Ectodermal cell (in vitro differentiated cells): ENCODE data around the gene VSTM4.

Experiments
- H3K27ac ChIP-seq: 2 replicates; pipeline ENCODE4 v1.7.0; 2013; ENCODE audit warnings: mild to moderate bottlenecking, low read depth, low read length; ENCODE audit not compliant: insufficient read depth, poor library complexity, severe bottlenecking
- H3K27me3 ChIP-seq: 2 replicates; pipeline ENCODE4 v1.7.0; 2013; ENCODE audit warnings: mild to moderate bottlenecking, low read length; ENCODE audit not compliant: insufficient read depth, control insufficient read depth, poor library complexity, severe bottlenecking
- H3K36me3 ChIP-seq: one replicate; pipeline ENCODE4 v1.7.0; 2013; ENCODE audit warnings: low read length; ENCODE audit not compliant: control insufficient read depth, insufficient read depth
- H3K4me1 ChIP-seq: one replicate; pipeline ENCODE4 v1.7.0; 2013; ENCODE audit warnings: low read length; ENCODE audit not compliant: control insufficient read depth, insufficient read depth
- H3K4me3 ChIP-seq: 2 replicates; pipeline ENCODE4 v1.7.0; 2013; ENCODE audit warnings: low read depth, low read length, control low read depth; ENCODE audit not compliant: insufficient read depth
- H3K9me3 ChIP-seq: 2 replicates; pipeline ENCODE4 v1.7.0; 2013; ENCODE audit warnings: mild to moderate bottlenecking, low read length, moderate library complexity; ENCODE audit not compliant: control insufficient read depth
- WGBS, 2 experiments: methylation state at CpG; one replicate each; pipeline ENCODE4 v1.1.7; 2013; ENCODE audit warnings: missing lambda C conversion rate in 2 of 2; 5-methylcytosine and 5-hydroxymethylcytosine counted together

VSTM4 gene

DNA sequence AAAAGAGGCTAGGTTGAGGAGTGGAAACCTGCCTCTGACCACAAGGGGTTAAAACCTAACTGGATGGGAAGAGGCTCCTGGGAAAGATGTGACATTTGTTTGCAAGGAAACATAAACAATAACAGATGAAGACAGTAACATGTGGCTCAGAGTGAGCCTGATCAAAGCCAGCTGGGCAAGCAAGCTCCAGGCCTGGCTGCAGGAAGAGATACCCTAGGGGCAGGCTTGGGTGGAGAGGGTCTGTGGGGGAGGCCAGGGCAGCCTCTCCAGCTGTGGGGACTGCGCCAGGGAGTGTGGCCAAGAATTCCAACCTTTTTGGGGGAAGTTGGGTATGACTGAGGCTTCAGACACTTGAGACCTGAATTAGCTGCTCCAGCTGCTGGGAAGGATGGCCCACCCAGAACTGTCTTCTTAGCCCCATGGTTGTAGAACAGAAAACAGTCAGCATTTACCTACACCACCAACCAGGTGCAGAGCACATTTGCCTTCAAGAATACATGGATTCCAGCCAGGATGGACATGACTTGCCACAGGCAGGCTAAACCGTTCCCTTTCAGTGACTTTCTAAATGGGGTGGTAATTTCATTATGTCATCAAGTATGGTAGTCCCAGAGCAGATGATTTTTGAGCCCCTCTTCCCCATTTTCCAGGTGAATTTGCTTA lies 28.9 kb upstream of the VSTM4 start:
- Histone ChIP-seq H3K36me3 (no peaks in the 10 kb centered on the region), H3K27me3 (no peaks in the 10 kb centered on the region), H3K27ac (no peak overlapping the region), H3K9me3 (no peaks in the 10 kb centered on the region), H3K4me3 (no peak overlapping the region), H3K4me1 (no peaks in the 10 kb centered on the region)
- WGBS, 2 experiments: 84 to 89% methylated on average over 2 of the region's 2 CpGs

GRCh38 chr10:49143249-49143648 lies 27.9 kb upstream of the VSTM4 start:
- H3K27ac ChIP-seq: no peak overlapping the region
- H3K36me3 ChIP-seq: no peaks in the 10 kb centered on the region
- no peaks in the 10 kb centered on the region for H3K9me3 ChIP-seq
- H3K4me3 ChIP-seq: no peak overlapping the region
- no peaks in the 10 kb centered on the region for H3K4me1 ChIP-seq
- H3K27me3 ChIP-seq: no peaks in the 10 kb centered on the region

GRCh38 chr10:49141541-49142332 lies 26.4 kb upstream of the VSTM4 start:
- 86 to 97% methylated on average over 5 of the region's 5 CpGs for WGBS, 2 experiments
- no peaks in the 10 kb centered on the region for H3K36me3 ChIP-seq
- no peak overlapping the region for H3K27ac ChIP-seq
- H3K9me3 ChIP-seq: peaks cover under 1% of the 10 kb centered on the region
- H3K27me3 ChIP-seq: no peaks in the 10 kb centered on the region
- no peak overlapping the region for H3K4me3 ChIP-seq
- H3K4me1 ChIP-seq: no peaks in the 10 kb centered on the region

GRCh38 chr10:49140304-49141177 lies 25.2 kb upstream of the VSTM4 start:
- H3K4me1 ChIP-seq: no peaks in the 10 kb centered on the region
- no peak overlapping the region for H3K4me3 ChIP-seq
- 92 to 97% methylated on average over 5 of the region's 5 CpGs for WGBS, 2 experiments
- H3K27ac ChIP-seq: no peak overlapping the region
- no peaks in the 10 kb centered on the region for H3K27me3 ChIP-seq
- no peaks in the 10 kb centered on the region for H3K36me3 ChIP-seq
- H3K9me3 ChIP-seq: peaks cover 2% of the 10 kb centered on the region

DNA sequence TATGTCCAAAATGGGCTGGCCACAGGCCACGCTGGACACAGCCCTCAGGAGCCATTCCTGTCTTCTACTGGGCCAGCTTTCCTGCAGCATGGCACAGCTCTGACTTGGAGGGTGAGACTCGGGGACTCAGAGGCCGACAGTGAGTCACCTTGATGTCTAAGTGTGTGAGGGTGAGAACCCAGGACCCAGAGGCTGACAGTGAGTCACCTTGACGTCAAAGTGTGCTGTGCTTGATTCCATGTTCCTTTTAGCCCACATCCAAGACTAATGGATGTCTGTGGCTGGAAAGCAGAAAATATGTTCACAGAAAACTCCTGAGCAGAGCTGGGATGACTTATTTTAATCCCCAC lies 24.5 kb upstream of the VSTM4 start:
- Histone ChIP-seq H3K9me3 (peaks cover 2% of the 10 kb centered on the region), H3K27me3 (no peaks in the 10 kb centered on the region), H3K4me1 (no peaks in the 10 kb centered on the region), H3K36me3 (no peaks in the 10 kb centered on the region), H3K27ac (no peak overlapping the region), H3K4me3 (no peak overlapping the region)
- WGBS, 2 experiments: 94 to 96% methylated on average over 4 of the region's 4 CpGs

- no peak overlapping the region for H3K27ac ChIP-seq
- peaks cover 2% of the 10 kb centered on the region for H3K9me3 ChIP-seq
Measured at GRCh38 chr10:49139028-49139845, 23.9 kb upstream of the VSTM4 start.

DNA sequence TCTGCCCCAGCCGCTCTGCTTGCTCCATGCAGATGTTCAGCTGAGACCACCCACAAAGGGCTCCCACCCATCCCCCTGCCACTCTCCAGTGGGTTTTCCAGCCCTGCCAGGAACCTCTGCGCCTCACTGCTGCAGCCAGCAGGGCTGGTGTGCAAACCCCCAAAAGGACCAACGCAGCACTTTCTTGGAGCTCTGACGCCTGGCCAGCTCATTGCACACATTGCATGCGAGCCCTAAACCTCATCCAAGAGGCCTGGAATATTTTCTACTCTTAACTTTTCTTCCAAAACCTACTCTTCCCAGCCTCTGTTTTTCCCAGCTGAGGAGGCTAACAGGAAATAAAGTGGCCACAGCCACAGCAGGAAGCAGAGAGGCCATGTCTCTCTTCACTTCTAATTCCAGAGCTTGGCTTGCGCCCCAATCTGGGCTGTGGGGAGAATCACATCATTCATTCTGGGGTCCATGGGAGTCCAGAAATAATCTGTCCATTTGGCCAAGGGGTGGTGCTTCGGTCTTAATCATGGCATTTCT lies 23.1 kb upstream of the VSTM4 start:
- peaks cover 2% of the 10 kb centered on the region for H3K9me3 ChIP-seq
- 92 to 93% methylated on average over 7 of the region's 7 CpGs for WGBS, 2 experiments
- no peaks in the 10 kb centered on the region for H3K36me3 ChIP-seq
- H3K4me1 ChIP-seq: no peaks in the 10 kb centered on the region
- no peaks in the 10 kb centered on the region for H3K27me3 ChIP-seq
- H3K27ac ChIP-seq: no peak overlapping the region
- H3K4me3 ChIP-seq: no peak overlapping the region

More at GRCh38 chr10:49139028-49139845, 23.9 kb upstream of the VSTM4 start:
- Histone ChIP-seq H3K27me3 (no peaks in the 10 kb centered on the region), H3K4me1 (no peaks in the 10 kb centered on the region), H3K4me3 (no peak overlapping the region), H3K36me3 (no peaks in the 10 kb centered on the region)
- WGBS, 2 experiments: 95% methylated on average over 8 of the region's 8 CpGs

GRCh38 chr10:49136525-49136924 lies 21.2 kb upstream of the VSTM4 start:
- H3K27ac ChIP-seq: no peak overlapping the region
- no peaks in the 10 kb centered on the region for H3K27me3 ChIP-seq
- no peaks in the 10 kb centered on the region for H3K4me1 ChIP-seq
- peaks cover 2% of the 10 kb centered on the region for H3K9me3 ChIP-seq
- H3K4me3 ChIP-seq: no peak overlapping the region
- no peaks in the 10 kb centered on the region for H3K36me3 ChIP-seq
- 81 to 100% methylated on average over 1 of the region's 1 CpG for whole genome bisulfite sequencing, 2 experiments

DNA sequence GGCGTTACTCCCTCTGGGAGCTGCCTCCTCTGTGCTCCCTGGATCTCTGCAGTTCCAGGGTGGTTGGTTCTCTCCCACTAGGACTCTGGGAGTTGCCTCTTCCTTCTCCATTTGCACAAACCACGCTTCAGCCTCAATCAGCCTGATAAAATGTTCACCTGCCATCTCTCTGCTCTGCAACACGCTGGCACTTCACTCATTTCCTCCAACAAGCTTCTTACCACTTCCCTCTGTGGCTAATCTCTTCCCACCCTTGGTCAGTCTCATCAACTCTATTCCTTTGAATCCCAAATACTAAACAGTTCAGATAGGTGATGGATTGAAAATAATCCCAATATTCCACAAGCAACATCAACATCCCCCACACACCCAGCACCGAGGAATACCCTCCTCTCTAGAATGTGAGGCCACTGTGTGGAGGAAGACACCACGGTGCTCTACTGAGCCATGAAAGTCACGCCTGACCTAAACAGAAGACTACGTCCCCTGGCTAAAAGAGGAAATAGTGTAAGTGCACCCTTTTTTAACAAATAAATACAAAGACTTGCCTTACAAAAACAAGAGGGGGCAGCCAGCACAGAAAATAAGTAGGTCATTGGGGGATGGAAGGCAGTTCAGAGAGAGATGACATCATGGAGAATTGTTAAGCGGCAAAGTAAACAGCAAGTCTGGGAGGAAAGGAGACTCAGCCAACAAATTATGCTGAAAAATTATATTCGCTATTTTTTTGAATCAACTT lies 20.4 kb upstream of the VSTM4 start:
- WGBS, 2 experiments: 92 to 95% methylated on average over 8 to 9 of the region's 9 CpGs
- Histone ChIP-seq H3K9me3 (peaks cover 2% of the 10 kb centered on the region), H3K27me3 (no peaks in the 10 kb centered on the region), H3K36me3 (no peaks in the 10 kb centered on the region), H3K4me1 (no peaks in the 10 kb centered on the region), H3K27ac (no peak overlapping the region), H3K4me3 (no peak overlapping the region)
